HG02943 (cell line): ENCODE measurements around the gene MROH8.
A peak's percentile ranks its signal among the peaks of the same experiment; 100 is the strongest.
"Not testable (repeated sequence)": the region's sequence is repeated elsewhere in the genome, so short reads cannot be mapped to it uniquely, and the experiment has no call there.

ENCODE experiments used
- ATAC-seq: cut with Tn5 transposase; IDR thresholded peaks from one replicate; pipeline ENCODE4 v1.9.1; 2021; ENCODE audit warnings: mild to moderate bottlenecking, low read depth, moderate library complexity; ENCODE audit not compliant: unreplicated experiment

Gene MROH8

DNA sequence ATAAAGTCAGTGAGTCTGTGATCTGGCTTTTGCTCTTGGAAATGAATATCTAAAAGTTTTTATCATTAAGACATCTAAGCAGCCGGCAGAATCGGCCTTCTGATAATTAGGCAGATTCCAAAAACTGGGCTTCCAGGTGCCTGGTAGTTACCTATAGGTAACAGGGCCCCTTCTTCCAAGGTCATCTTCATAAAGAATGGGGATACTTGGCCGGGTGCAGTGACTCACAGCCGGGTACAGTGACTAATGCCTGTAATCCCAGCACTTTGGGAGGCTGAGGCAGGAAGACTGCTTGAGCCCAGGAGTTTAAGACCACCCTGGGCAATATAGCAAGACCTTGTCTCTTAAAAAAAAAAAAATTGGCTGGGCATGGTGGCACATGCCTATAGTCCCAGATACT is 70.7 kb downstream of the MROH8 start:
- no peak for ATAC-seq

- no peak for ATAC-seq
Measured at GRCh38 chr20:37102571-37102970, 76.8 kb downstream of the MROH8 start.

- ATAC-seq: no peak
Measured at GRCh38 chr20:37096415-37097041, 82.8 kb downstream of the MROH8 start.

- peak; percentile 77 for ATAC-seq
Measured at GRCh38 chr20:37095599-37096414, 83.5 kb downstream of the MROH8 start, which contains the start of gene RBL1. Gene RBL1, minus strand, starts transcription at chr20:37095997. Its CDS starts 69 bp downstream, at chr20:37095928.

GRCh38 chr20:37095108-37095598 is 84.2 kb downstream of the MROH8 start:
- ATAC-seq: peak; percentile 26

GRCh38 chr20:37090407-37090806 is 88.9 kb downstream of the MROH8 start:
- no peak for ATAC-seq

GRCh38 chr20:37081717-37082289 is 97.5 kb downstream of the MROH8 start:
- no peak for ATAC-seq

DNA sequence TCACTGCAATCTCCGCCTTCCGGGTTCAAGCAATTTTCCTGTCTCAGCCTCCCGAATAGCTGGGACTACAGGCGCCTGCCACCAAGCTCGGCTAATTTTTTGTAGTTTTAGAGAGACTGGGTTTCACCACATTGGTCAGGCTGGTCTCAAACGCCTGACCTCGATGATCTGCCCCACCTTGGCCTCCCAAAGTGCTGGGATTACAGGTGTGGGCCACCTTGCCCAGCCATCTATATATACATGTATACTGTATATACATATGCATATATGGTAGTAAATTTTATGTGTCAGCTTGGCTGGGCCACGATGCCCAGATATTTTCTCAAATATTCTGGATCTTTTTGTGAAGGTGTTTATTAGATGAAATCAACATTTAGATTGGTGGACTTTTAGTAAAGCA is 102.3 kb downstream of the MROH8 start:
- ATAC-seq: no peak

DNA sequence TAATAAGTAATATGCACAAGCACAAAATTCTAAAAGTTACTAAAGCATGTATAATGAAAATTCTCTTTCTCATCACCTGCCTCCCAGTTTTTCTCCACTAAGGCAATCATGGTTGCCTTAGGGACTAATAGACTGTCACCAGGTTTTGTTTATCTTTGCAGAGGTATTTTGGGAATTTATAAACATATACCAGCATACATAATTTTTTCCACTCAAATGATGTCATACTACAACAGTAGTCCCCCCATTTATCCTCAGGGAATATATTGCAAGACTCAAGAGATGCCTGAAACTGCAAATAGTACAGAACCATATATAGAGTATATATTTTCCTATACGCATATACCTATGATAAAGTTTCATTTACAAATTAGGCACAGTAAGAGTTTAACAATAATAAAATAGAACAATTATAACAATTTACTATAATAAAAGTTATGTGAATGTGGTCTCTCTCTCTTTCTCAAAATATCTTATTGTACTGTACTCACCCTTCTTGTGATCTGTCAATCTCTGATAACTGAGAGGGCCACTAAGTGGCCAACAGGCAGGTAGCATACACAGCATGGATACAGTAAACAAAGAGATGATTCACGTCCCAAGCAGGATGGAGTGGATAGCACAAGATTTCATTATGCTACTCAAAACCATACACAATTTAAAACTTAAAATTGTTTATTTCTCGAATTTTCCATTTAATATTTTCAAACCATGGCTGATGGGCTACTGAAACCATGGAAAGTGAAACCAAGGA is 103.2 kb downstream of the MROH8 start:
- no peak for ATAC-seq

GRCh38 chr20:37072293-37073196 is 106.8 kb downstream of the MROH8 start:
- no peak for ATAC-seq

DNA sequence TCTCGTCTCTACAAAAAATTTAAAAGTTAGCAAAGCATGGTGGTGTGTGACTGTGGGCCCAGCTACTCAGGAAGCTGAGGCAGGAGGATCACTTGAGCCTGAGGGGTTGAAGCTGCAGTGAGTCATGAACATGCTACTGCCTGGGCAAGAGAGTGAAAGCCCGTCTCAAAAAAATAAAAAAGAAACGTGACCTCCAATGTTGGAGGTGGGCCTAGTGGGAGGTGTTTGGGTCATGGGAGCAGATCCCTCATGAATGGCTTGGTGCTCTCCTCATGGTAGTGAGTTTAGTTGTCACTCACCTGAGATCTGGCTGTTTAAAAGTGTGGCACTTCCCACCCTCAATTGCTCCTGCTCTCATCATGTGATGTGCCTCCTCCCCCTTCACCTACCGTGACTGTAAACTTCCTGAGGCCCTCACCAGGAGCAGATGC is 107.9 kb downstream of the MROH8 start:
- no peak for ATAC-seq

- ATAC-seq: not testable (repeated sequence)
Measured at GRCh38 chr20:37069563-37069962, 109.8 kb downstream of the MROH8 start.

DNA sequence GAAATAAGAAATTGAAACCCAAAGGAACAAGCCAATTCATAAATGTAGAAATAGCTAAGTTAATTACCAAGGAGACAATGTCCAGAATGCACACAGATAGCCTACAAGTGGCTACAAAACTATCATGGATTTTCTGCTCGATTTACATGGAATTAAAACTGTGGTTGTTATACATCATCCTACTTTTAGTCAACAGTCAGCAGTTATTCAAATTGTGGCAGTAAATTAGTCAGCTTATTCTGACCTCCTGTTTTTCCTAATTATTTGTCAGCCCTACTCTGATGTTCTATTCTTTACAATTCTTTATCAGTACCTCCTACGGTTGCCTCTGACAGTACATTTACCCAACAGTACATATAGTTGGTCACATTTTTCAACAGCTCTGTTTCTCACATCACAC is 113.2 kb downstream of the MROH8 start:
- ATAC-seq: no peak

- no peak for ATAC-seq
Measured at GRCh38 chr20:37055276-37055675, 124.1 kb downstream of the MROH8 start.

DNA sequence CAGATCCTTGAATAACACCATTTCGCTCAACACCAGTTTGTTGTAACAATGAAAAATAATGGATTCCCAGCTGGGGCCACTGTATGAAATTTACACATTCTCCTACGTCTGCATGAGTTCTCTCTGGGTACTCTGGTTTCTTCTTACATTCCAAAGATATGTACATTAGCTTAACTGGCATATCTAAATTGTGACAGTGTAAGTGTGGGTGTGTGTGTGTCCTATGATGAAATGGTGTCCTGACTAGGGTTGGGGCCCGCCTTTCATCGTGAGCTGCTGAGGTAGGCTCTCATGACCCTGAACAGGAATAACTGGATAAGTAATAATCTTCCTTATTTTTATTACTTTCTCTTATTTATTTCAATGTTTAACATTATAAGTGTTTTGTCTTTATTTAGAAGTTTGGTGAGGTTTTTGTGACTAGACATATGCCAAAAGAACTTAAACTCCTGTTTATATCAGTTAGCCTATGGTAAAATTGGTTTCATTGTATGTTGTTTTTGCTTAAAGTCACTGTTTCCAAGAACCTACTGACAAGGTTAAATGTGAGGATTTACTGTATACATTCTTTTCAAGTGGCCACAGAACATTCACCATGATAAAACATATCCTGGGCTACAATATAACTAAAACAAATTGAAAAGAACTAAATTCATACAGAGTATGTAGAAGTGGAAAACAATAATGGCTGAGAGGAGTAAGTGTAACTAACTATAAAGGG is 126.0 kb downstream of the MROH8 start:
- ATAC-seq: no peak
